ENCODE measurements around the gene CHST15. TPM values are rescaled to one million over a fixed set of nuclear protein-coding genes. Genes with fewer than 3 reads are reported as not detected.

CHST15 gene
- total RNA-seq, 1 donor, result 16.4 TPM

GRCh38 chr10:124079864-124080263 is 13.5 kb downstream of the CHST15 start:
- no peak for TF ChIP-seq CTCF (IDR thresholded peaks at IDR 0.05; ENCODE audit: insufficient read depth, low read depth, low read length)
- no peak for DNase-seq (ENCODE audit: low read depth)
- no peak overlapping the region for H3K4me3 ChIP-seq (ENCODE audit: low read depth, low read length)

GRCh38 chr10:124078714-124079113 is 14.7 kb downstream of the CHST15 start:
- TF ChIP-seq CTCF (IDR thresholded peaks at IDR 0.05; ENCODE audit: insufficient read depth, low read depth, low read length), result no peak
- no peak for DNase-seq (ENCODE audit: low read depth)
- H3K4me3 ChIP-seq (ENCODE audit: low read depth, low read length), result no peak overlapping the region

GRCh38 chr10:124078028-124078427 is 15.4 kb downstream of the CHST15 start:
- no peak for TF ChIP-seq CTCF (IDR thresholded peaks at IDR 0.05; ENCODE audit: insufficient read depth, low read depth, low read length)
- H3K4me3 ChIP-seq (ENCODE audit: low read depth, low read length), result no peak overlapping the region
- no peak for DNase-seq (ENCODE audit: low read depth)

GRCh38 chr10:124077208-124077993 is 16.0 kb downstream of the CHST15 start:
- H3K4me3 ChIP-seq (ENCODE audit: low read depth, low read length), result no peak overlapping the region
- peak; percentile 14 for DNase-seq (ENCODE audit: low read depth)
- no peak for TF ChIP-seq CTCF (IDR thresholded peaks at IDR 0.05; ENCODE audit: insufficient read depth, low read depth, low read length)

GRCh38 chr10:124076148-124076733 is 17.2 kb downstream of the CHST15 start:
- TF ChIP-seq CTCF (IDR thresholded peaks at IDR 0.05; ENCODE audit: insufficient read depth, low read depth, low read length), result no peak
- no peak overlapping the region for H3K4me3 ChIP-seq (ENCODE audit: low read depth, low read length)
- no peak for DNase-seq (ENCODE audit: low read depth)

GRCh38 chr10:124075231-124075955 is 18.0 kb downstream of the CHST15 start:
- TF ChIP-seq CTCF (IDR thresholded peaks at IDR 0.05; ENCODE audit: insufficient read depth, low read depth, low read length), result no peak
- H3K4me3 ChIP-seq (ENCODE audit: low read depth, low read length), result no peak overlapping the region
- DNase-seq (ENCODE audit: low read depth), result peak; percentile 9
